Central memory CD4-positive, alpha-beta T cell (primary cell): Measurements from ENCODE around the gene FBXW8.
"Not testable (repeated sequence)": the region's sequence is repeated elsewhere in the genome, so short reads cannot be mapped to it uniquely, and the experiment has no call there.

Source experiments
- DNase-seq: peaks from one replicate; pipeline ENCODE4 v3.0.0; 2022

Gene FBXW8

DNA sequence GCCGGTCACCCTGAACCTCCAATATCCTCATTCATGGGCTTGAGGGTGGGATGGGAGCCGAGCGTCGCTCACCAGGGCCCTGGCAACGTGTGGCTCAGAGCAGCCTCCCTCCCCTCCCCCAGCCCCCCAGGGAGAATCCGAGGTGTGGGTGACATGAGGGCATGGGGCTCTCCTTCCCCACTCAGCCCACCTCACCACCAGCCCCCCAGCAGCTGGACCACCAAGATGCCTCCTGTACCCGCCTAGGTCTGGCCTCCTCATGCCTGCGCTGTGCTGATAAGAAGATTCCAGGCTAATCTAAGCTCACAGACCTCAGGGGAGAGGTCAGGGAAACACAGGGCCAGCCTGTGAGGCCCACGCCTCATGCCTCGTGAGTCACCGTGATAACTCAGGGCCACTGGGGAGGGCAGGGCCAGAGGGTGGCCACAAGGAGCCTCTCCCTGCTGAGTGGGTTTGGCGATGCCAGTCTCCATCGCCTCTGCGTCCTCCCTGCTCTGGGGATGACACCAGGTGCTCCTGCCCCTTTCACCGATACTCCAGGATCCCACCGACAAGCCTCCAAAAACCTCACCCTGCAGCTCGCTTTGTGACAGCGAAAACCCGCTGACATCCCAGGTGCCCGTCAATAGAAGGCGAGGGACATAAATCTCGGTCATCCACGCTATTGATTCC is 131.6 kb downstream of the FBXW8 start:
- no peak for DNase-seq

DNA sequence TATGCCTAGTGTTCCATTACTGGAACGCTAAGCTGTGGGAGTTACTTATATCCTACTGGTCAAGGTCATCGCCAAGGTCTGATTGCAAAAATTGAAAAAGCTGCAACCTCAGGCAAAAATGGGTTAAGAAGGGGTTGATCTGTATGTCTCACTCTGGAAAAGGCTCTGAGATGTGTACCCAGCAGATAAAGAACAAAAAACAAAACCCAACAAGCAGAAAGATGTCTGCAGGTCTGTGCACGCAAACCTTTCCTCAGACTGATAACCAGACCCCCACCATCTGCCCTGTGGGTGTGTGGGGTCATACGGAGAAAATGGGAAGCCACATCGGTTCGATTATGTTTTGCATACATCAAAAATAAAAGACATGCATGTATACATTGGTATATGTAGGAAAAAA is 132.1 kb downstream of the FBXW8 start:
- no peak for DNase-seq

DNA sequence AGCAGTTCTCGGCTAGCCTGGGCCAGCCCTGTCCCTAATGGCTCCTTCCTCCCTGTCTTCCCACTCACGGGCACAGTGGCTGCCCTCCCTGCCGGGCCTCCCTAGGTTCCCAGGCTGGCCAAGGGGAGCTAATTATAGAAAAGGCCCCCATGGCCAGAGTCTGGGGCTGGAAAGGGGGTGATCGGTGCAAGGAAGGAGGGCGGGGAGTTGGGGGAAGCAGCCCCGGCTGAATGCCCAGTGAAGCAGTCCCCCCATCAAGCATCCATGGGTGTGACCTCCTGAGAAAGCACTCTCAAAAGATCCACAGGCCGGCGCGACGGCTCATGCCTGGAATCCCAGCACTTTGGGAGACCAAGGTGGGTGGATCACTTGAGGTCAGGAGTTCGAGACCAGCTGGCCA is 133.6 kb downstream of the FBXW8 start:
- DNase-seq, result no peak

DNA sequence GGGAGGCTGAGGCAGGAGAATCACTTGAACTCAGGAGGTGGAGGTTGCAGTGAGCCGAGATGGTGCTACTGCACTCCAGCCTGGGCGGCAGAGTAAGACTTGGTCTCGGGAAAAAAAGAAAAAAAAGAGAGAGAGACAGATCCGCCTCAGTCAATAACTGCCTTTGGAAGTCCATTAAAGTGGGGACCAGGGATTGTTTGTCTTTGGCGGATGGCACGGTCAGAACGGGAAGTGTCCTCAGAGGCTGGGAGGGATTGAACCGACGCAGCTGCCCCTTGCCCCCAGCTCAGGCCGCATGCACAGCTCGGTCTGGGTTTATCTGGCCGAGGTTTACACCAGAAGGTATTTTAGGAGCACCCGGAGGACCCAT is 134.0 kb downstream of the FBXW8 start:
- no peak for DNase-seq

DNA sequence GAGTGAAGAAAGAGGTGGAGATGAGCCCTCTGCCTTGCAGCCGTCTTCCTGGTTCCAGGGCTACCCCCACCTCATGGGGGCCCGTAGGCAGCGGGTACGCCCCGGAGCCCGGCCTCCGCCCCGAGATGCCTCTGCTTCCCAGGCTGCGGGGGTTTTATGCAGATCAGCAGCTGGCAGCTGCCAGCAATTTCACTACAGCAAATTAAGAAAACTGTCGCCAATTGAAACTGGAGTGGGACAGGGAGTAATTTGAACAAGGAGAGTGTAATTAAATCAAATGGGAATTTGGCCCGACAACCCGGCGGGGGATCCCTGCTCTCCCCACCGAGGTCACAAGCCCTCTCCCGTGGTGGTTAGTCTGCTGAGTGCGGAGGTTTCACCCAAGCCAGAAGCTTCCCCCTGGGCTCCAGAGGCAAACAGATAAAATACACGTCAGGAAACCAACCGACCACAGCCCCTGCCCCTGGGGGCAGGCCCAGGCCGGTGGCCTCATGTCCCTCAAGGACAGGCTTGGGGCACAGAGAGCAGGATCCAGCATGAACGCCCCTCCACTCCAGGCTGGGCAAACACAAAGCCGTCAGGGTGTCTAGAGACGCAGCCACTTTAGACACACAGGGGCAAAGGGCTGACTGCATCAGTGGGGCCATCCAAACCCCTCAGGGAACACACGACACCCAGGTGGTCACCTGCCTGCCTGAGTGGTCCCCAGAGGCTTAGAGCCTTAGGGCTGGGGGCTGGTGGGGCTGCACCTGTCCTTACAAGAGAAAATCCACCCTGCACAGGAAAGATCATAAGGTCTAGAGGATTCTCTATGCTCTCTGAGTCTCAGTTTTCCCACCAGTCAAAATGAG is 134.6 kb downstream of the FBXW8 start:
- DNase-seq, result no peak

DNA sequence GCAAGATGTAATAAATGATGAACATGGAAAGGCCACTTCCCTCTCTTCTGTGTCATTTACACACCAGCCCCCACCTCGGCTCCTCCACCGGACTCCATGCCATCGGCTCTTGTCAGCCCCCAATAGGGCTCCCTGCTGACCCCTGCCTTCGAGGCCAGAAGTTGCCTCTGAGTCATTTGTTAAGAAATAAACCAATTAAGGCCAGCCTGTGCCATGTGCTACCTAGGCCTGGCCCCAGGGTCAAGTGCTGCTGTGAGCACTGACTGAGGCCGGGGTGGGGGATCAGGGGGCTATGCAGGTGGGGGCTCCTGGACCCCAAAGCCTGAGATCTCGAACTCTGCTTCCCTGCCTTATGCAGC is 135.2 kb downstream of the FBXW8 start:
- DNase-seq, result no peak

DNA sequence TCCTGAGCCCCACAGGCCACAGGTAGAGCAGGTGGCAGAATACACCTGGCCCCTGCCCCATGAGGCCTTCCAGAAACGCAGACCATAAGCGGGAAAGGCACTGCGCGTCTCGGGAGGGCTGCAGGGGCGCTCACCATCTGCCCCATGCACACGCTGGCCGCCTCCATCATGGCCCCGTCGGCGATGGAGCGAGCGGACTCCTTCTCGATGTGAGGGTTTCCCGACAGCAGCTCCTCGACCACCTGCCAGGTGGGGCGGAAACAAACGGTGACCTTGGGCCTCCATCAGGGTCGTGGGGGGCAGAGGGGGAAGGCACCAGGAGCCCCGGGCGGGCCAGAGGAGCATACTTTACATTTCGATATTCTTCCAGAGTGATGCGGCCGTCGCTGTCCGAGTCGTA is 135.7 kb downstream of the FBXW8 start:
- no peak for DNase-seq

DNA sequence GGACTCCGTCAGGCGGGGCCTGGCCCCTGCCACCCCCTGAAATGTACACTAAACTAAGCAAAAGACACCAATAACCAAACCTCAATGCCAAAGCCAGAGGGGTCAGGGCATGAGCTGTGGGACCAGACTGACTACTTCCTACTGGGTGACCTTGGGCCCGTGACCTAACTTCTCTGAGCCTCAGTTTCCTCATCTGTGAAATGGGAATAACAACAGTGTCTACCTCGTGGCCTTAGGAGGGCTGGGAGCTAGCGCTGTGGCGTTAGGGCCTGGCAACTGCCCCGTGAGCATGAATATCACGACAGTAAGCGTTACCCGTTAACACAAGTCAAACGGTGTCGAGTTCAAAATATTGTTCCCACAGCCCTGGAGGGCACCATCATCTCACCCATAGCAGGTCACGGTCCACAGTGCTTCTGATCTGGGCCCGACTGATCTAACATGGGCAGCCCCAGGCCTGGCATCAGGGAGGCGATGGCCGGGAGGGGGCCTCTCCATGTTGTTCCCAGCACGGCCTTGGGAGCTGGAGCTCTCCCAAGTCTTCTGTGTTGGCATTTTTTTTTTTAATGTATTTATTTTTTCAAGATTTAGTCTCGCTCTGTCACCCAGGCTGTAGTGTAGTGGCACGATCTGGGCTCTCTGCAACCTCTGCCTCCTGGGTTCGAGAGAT is 136.2 kb downstream of the FBXW8 start:
- DNase-seq, result no peak

DNA sequence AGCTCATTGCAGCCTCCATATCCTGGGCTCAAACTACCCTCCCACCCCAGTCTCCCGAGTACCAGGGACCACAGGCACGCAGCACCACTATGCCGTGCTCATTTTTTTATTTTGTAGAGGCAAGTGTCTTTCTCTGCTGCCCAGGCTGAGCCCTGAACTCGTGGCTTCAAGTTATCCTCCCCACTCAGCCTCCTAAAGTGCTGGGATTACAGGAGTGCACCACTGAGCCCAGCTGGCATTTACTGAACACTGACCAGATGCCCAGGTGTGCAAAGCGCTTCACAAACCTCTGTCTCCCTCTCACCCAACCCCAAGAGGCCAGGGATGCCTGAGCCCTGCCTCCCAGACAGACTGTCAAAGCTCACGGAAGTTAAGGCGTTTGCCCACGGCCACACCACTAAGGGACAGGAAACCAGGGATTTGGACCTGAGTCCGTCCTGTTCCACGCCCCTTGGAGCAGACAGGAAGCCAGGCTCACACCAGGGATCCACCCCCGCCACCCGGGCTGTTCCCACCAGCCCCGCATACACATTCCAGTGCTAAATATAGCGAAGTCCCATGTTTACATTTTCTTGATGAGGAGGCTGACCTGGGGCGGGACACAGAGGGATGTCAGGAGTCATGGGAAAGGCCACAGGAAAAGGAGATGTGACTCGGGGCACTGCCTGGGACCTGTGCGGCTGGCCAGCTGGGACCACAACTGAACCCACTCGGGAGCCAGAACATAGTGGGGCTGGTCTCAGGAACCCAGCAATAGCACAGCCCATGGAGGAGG is 137.2 kb downstream of the FBXW8 start:
- DNase-seq, result no peak

DNA sequence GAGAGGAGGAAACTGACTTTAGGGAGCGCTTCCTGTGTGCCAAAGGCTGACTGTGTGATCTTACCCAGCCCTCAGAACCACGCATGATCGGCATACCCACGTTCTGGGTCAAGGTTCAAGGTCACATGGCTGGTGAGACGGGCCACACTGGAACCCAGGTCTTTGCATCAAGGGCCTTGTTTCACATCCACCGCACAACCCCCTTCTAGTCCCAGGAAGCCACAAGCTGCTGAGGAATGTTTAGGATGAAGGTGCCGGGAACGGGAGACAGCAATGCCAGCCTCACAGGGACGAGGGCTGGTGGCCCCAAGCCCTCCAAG is 137.8 kb downstream of the FBXW8 start:
- DNase-seq, result no peak

DNA sequence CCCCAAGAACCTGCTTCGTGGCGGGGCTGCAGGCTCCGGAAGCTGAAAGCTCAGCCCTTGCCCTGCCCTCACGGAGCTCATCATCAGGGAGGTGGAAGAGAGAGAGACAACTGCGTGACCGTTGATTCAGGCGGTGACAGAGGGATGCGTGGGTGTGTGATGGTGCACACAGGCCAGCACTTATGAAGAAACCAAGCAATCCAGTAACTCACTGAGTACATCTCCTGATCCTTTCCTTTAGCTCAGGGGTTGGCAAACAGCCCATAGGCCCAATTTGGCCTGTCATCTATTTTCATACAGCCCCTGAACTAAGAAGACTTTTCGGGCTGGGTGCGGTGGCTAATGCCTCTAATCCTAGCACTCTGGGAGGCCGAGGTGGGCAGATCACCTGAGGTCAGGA is 138.5 kb downstream of the FBXW8 start:
- no peak for DNase-seq

DNA sequence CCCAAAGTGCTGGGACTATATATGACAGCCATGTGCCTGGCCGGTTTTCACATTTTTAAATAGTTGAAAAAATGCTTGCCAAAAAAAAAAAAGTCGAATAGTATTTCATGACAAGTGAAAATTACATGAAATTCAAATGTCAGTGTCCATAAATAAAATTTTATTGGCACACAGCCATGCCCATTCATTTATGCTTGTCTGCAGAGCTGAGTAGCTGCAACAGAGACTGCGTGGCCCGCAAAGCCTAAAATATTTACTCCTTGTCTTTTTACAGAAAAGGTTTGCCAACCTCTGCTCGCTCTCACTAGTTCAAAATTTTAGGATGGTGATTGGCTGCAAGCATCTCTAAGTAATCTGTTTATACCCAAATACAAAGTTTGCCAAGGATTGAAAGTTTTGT is 139.3 kb downstream of the FBXW8 start:
- DNase-seq, result no peak

DNA sequence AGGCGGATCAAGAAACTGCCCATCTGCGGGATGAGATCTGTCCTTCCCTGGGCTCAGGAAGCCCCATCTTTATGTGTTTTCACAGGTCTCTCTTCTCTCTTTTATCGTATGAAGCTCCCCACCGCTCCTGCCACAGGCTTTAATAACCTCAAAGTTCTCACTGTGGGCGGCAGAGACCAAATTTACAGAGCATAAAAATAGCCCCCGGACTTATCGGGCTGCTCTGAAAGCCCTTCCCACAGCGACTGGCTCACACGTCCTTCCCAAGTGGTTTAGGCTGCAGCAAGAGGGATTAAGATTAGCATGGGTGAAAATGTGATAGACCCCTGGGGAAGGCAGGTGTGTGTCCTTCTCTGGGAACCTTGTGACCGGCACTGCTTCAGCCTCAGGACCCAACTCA is 140.6 kb downstream of the FBXW8 start:
- DNase-seq, result no peak

DNA sequence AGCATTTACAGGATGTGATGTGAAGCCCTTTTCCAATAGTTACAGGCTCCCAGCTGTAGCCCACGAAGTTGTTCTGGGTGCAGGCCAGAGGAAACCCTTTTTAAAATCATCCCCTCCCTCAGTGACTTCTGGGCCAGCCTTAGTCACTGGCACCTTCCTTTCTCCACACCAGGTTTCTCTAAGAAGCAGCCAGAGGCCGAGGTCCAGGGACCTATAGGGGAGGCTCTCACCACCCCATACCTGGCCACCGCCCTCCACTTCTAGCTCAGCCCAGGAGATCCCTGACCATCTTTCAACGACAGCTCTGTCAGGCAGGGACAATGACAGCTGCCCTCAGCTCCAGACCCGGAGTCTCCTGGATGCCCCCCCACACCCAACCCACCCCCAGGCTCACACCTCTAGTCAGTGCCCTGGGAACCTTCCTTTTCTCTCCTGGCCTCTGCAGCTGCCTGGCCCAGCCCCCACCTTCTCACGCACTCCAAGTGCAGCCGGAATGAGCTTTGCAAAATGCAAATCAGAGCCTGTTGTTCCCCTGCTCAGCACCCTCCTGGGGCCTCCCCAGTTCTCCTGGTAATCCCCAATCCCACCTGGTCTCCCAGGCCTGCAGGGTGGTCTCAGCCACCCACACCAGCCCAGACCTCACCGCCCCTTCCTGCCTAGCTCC is 141.8 kb downstream of the FBXW8 start:
- no peak for DNase-seq

DNA sequence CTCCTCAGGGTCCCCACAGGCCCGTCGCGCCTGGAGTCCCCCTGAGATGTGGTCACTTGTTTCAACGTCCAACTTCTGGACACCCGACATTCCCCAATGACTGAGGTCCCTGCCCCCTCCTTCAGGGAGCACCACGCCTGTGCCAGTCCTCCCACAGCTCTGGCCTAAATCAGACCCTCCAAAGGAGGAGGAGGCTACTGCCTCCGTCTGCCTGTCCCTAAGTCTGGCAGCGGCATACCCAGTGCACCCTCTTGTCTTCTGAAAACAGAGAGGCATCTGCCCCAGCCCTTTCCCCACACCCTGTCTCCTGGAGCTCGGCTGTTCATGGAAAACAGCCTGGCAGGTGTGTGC is 142.3 kb downstream of the FBXW8 start:
- no peak for DNase-seq

DNA sequence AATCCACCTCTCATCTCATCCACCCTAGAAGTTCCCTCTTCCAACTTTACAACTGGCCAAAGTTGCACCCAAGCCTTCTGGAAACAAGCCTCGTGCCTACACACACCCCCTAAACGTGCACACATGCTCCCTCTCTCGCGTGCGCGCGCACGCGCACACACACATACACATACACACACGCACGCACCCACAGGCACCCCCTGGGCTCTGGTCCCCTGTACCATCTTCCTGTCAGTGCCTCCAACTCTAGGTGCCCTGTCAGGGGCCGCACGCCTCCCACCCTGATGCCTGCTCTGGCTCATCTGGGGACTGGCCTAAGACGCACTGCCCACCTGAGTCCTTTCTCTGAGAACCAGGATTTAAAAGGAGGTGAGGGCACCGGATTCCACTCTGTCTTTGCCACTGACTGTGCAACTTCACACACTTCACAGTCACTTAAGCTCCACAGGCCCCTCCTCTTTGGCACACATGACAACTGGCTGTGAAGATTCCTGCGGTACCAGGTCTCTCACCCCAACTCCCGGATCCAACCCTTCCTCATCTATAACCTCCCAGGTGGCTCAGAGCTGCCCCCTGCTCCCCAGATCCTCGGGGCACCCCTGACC is 142.9 kb downstream of the FBXW8 start:
- no peak for DNase-seq

DNA sequence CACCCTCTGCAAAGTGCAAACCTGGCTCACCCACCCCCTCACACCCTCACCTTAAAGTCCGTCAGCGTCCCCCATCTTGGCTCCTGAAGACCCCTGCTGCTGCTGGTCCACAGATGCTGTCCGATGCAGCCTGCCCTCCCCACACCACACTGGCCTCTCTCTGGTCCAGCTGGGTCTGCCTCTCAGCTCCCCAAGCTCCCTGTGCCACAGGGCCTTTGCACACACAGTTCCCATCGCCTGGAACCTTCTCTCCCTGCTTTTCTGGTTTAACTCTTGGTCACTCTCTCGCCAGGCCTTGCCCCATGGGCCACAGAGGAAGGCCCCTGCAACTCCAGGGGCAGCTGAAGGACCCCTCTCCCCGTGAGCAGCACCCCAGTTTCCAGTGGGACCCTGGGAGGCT is 143.5 kb downstream of the FBXW8 start:
- DNase-seq, result no peak

DNA sequence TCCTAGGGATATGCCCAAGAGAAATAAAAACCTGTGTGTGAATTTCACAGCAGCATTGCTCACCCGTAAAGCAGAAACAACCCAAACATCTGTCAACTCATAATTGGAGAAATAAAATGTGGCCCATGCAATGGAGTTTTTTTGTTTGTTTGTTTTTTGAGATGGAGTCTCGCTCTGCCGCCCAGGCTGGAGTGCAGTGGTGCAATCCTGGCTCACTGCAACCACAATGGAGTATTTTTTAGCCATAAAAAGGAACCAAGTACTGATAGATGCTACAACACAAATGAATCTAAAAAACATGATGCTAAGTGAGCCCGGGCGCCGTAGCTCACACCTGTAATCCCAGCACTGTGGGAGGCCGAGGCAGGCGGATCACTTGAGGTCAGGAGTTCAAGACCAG is 146.9 kb downstream of the FBXW8 start:
- not testable (repeated sequence) for DNase-seq

DNA sequence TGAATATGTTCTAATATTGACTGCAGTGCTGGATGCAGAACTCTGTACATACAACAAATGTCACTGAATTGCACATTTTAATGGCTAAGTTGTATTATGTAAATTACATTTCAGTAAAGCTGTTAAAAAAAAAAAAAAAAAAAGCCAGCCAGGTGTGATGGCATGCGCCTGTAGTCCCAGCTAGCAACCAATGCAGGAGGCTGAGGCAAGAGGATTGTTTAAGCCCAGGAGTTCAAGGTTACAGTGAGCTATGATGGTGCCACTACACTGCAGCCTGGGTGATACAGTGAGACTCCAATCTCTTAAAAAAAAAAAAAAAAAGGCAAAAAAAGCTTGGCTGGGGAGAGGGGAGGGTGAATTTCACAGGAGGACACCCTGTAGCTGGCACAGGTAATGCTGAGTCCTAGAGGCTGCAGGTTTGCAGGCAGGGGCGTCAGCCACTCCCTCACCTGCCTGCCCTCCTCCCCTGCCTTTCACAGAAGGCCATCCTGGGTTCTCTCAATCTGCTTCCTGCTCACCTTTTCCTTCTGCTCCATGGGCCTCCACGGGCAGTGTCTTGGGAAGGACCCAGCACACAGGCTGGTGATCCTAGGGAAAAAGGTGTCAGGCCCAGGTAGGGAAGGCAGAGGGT is 147.8 kb downstream of the FBXW8 start:
- no peak for DNase-seq

DNA sequence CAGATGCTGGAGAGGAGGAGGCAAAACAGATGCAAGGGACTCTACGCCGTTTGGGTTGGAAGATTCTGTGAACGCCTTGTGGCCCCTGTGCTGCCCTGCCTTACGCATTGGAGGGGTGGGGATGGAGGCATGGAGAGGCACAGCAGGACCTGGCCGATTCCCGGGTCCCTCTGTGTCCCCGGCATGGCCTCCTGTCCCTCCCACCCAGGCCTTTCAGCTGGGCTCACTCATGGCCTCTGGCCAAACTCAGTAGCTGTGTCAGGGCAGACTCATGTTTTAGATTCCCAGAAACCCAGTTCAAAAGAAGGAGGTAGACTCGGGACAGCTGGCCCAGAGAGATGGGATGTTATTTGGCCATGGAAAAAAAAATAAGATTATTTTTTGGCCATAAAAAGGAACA is 148.4 kb downstream of the FBXW8 start:
- DNase-seq, result no peak

DNA sequence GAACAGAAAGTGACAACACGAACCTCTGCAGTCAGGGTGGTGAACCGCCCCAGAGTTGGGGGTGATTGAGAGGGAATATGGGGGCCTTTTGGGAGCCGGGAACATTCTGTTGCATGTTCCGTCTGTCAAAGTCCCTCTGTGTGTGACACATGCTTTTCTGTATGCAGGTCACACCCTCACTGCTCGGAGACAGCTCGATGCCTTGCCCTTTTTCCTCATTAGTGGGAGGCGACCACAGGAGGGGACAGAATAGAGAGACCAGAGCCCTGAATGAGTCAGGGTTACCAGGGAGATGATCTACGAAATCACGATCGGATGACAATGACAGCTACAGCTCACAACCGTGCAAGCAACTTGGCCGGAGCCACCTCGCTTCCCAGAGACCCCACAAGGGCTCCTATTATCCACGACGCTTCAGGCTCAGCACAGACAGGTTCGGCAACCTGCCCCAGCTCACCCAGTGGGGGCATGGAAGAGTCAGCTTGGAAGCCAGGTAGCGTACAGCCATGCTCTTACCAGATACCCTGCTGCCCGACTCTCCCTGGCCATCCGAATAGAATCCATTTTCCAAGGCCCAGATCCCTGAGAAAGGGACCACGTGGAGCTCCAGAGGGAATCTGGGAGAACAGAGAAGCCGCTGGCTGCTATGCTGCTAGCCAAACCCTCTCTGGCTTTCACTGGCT is 149.6 kb downstream of the FBXW8 start:
- DNase-seq, result no peak

DNA sequence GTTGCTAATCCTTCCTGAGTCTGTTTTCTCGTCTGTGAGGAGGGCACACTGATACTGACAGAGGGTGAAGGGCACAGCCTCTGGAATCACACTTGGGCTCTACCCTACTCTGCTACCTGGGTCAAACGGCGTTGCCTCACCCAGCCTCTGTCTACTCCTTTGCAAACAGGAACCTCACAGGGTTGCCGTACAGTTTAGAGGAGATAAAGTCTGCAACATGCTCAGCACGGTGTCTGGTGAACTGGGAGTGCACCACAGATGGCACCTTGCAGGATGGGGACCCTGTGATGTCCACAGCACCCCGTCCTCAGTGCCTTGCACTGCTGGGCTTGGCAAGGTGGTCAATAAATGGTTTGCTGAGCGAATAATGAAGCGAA is 150.2 kb downstream of the FBXW8 start:
- no peak for DNase-seq
